Neural cell (in vitro differentiated cells): ENCODE results near the gene TBX2.

Source experiments
- CTCF ChIP-seq: fragments of 450-650 bp; IDR thresholded peaks from 2 replicates; pipeline ENCODE4 v1.5.1; 2014; ENCODE audit warnings: antibody characterized with exemption, mild to moderate bottlenecking, moderate library complexity; ENCODE audit not compliant: poor library complexity, severe bottlenecking
- EZH2 ChIP-seq: fragments of 200-600, 300-800 bp; shearing (Covaris generic), sonication (generic); IDR thresholded peaks from 2 replicates; pipeline ENCODE4 v1.6.1; 2014; ENCODE audit warnings: antibody characterized with exemption, low read length, borderline replicate concordance, mild to moderate bottlenecking; ENCODE audit not compliant: insufficient read depth, poor library complexity, severe bottlenecking
- POLR2AphosphoS5 ChIP-seq: IDR thresholded peaks from 2 replicates; pipeline ENCODE4 v1.6.1; 2012
- TAF1 ChIP-seq: IDR thresholded peaks from 2 replicates; pipeline ENCODE4 v1.6.1; 2012; ENCODE audit warnings: low read depth

GRCh38 chr17:61448042-61448441 lies 48.4 kb downstream of the TBX2 start:
- TF ChIP-seq CTCF: no peak
- no peak for TF ChIP-seq POLR2AphosphoS5
- no peak for TF ChIP-seq EZH2
- TF ChIP-seq TAF1: no peak
